KMS-11 (cell line): ENCODE results near the gene FOXN3.
A peak's percentile ranks its signal among the peaks of the same experiment; 100 is the strongest.

Experiments used
- H2AFZ ChIP-seq: fragments of 200-600 bp; sonication (generic); 2 replicates; pipeline ENCODE4 v1.6.1; 2016; ENCODE audit warnings: antibody characterized with exemption, mixed run types, low read depth
- H3K27ac ChIP-seq: fragments of 200-600 bp; sonication (generic); 2 replicates; pipeline ENCODE4 v1.6.1; 2016; ENCODE audit warnings: mild to moderate bottlenecking, mixed run types
- H3K27me3 ChIP-seq: fragments of 200-600 bp; sonication (generic); 2 replicates; pipeline ENCODE4 v1.6.1; 2017; ENCODE audit warnings: mild to moderate bottlenecking, low read depth, mixed run types, moderate library complexity; ENCODE audit not compliant: insufficient read depth
- H3K36me3 ChIP-seq: fragments of 200-600 bp; sonication (generic); 2 replicates; pipeline ENCODE4 v1.6.1; 2017; ENCODE audit warnings: mild to moderate bottlenecking, mixed run types; ENCODE audit not compliant: insufficient read depth
- H3K4me1 ChIP-seq: fragments of 200-600 bp; sonication (generic); 2 replicates; pipeline ENCODE4 v1.6.1; 2016; ENCODE audit warnings: mild to moderate bottlenecking, low read depth, mixed run types; ENCODE audit not compliant: poor library complexity, severe bottlenecking
- H3K4me2 ChIP-seq: fragments of 200-600 bp; sonication (generic); 2 replicates; pipeline ENCODE4 v1.7.0; 2016; ENCODE audit warnings: mild to moderate bottlenecking, mixed run types
- H3K4me3 ChIP-seq: fragments of 200-600 bp; sonication (generic); IDR thresholded peaks from 2 replicates; pipeline ENCODE4 v1.6.1; 2017; ENCODE audit warnings: low read depth, low read length, mixed read lengths; ENCODE audit not compliant: insufficient read depth
- H3K79me2 ChIP-seq: fragments of 200-600 bp; sonication (generic); 2 replicates; pipeline ENCODE4 v1.6.1; 2016; ENCODE audit warnings: low read depth, mixed run types; ENCODE audit not compliant: insufficient read depth
- H3K9ac ChIP-seq: fragments of 200-600 bp; sonication (generic); 2 replicates; pipeline ENCODE4 v1.6.1; 2016; ENCODE audit warnings: mild to moderate bottlenecking, mixed run types
- H4K20me1 ChIP-seq: fragments of 200-600 bp; sonication (generic); 2 replicates; pipeline ENCODE4 v1.6.1; 2016; ENCODE audit warnings: mild to moderate bottlenecking, mixed run types; ENCODE audit not compliant: insufficient read depth
- CTCF ChIP-seq: fragments of 200-600 bp; sonication (generic); conservative IDR thresholded peaks from 2 replicates; pipeline ENCODE4 v1.6.1; 2017; ENCODE audit warnings: low read depth, mild to moderate bottlenecking, antibody characterized with exemption, low read length, moderate library complexity, mixed read lengths

Gene FOXN3

GRCh38 chr14:89430391-89431236 lies 13.6 kb upstream of the FOXN3 start:
- H3K27ac ChIP-seq = peak overlapping the region; percentile 96
- no peak for TF ChIP-seq CTCF
- H3K4me3 ChIP-seq = no peak overlapping the region

GRCh38 chr14:89429199-89430181 lies 12.5 kb upstream of the FOXN3 start:
- Histone ChIP-seq H3K27ac (peak overlapping the region; percentile 96), H3K36me3 (no peaks in the 10 kb centered on the region), H3K4me3 (peak overlapping the region; percentile 30), H2AFZ (peak overlapping the region; percentile 45; the same call in 1 of the 2 replicates), H3K9ac (peak overlapping the region; percentile 74), H3K4me1 (peaks cover 68% of the 10 kb centered on the region), H3K79me2 (no peaks in the 10 kb centered on the region), H4K20me1 (no peaks in the 10 kb centered on the region), H3K4me2 (peak overlapping the region; percentile 99), H3K27me3 (no peaks in the 10 kb centered on the region)
- no peak for TF ChIP-seq CTCF

More at GRCh38 chr14:89430391-89431236, 13.6 kb upstream of the FOXN3 start:
- Histone ChIP-seq H4K20me1 (no peaks in the 10 kb centered on the region), H3K36me3 (no peaks in the 10 kb centered on the region), H3K4me2 (peak overlapping the region; percentile 99), H2AFZ (peak overlapping the region; percentile 45), H3K79me2 (no peaks in the 10 kb centered on the region), H3K4me1 (peaks cover 59% of the 10 kb centered on the region), H3K9ac (peak overlapping the region; percentile 74), H3K27me3 (no peaks in the 10 kb centered on the region)

- Histone ChIP-seq H3K79me2 (no peaks in the 10 kb centered on the region), H3K4me1 (peaks cover 68% of the 10 kb centered on the region)
Observed at GRCh38 chr14:89428546-89429198, 11.6 kb upstream of the FOXN3 start.

More at GRCh38 chr14:89428546-89429198, 11.6 kb upstream of the FOXN3 start:
- peak overlapping the region; percentile 30 for H3K4me3 ChIP-seq
- H4K20me1 ChIP-seq = no peaks in the 10 kb centered on the region
- TF ChIP-seq CTCF = no peak
- no peaks in the 10 kb centered on the region for H3K36me3 ChIP-seq
- H2AFZ ChIP-seq = peak overlapping the region; percentile 45; the same call in 1 of the 2 replicates
- peak overlapping the region; percentile 74 for H3K9ac ChIP-seq
- no peaks in the 10 kb centered on the region for H3K27me3 ChIP-seq
- H3K27ac ChIP-seq = peak overlapping the region; percentile 96
- peak overlapping the region; percentile 99 for H3K4me2 ChIP-seq
